Germinal center (tissue), 1 donor: Measurements from ENCODE around the gene AP2B1.
"Not testable (repeated sequence)": the region's sequence is repeated elsewhere in the genome, so short reads cannot be mapped to it uniquely, and the experiment has no call there.

Experiments used
- DNase-seq: peaks from one replicate; pipeline ENCODE4 v3.0.0; 2012; ENCODE audit warnings: mixed read lengths, low spot score

AP2B1 gene

DNA sequence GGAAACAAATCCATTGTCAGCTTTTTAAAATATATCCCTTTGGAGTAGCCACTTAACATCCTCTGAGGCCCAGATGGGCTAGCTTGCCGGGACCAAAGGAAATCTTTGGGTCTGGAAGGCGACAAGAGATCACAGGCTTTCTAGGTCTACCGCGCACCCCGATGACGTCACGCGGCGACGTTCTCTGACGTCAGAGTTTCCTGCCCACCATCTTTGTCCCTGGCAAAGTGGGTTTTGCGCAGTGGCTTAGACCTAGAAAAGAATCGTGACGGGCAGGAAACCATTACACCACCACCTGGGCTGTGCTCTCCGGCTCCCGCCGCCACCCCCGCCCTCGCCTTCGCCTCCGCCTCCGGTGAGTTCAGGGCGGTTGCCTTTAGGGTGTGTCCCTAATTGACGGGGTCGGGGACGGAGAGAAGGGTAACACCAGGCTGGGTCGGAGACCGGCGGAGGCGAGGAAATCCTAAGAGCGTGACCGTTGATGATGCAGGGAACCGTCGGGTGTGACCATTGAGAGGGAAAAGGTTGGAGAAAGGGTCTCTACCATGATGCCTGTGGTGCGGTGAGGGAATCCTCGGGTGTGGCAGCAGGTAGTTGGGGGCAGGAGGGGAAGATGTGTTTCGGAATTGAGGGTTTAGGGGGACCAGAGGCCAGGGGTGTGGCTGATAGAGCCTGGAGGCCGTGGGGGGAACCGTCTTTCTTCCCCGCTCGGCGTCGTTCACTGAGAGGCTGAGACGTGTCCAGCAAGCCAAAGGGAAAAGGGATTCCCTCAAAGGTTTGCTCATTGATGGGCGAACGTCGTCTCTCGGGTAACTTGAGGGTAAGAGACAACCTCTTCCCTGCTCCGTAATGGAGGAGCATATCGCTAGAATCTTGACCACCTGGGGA lies at the start of gene AP2B1:
TSS of gene AP2B1 (plus strand) at position 249 of the 888 bp plus-strand sequence. CDS start 6,709 bp downstream, outside the sequence.
- DNase-seq: peak; percentile 94

- no peak for DNase-seq
Measured at GRCh38 chr17:35537601-35538141, 49.5 kb upstream of the AP2B1 start, which contains the start of gene SLFN12L. TSS of gene SLFN12L (minus strand) at chr17:35537678. CDS start at chr17:35522364, 15,314 bp downstream.

- no peak for DNase-seq
Measured at GRCh38 chr17:35539659-35540026, 47.5 kb upstream of the AP2B1 start.

GRCh38 chr17:35540589-35541404 lies 46.3 kb upstream of the AP2B1 start:
- peak; percentile 40 for DNase-seq

- no peak for DNase-seq
Measured at GRCh38 chr17:35541434-35541833, 45.7 kb upstream of the AP2B1 start.

GRCh38 chr17:35542990-35543389 lies 44.1 kb upstream of the AP2B1 start:
- DNase-seq: no peak

GRCh38 chr17:35543856-35544255 lies 43.3 kb upstream of the AP2B1 start:
- DNase-seq: no peak

DNA sequence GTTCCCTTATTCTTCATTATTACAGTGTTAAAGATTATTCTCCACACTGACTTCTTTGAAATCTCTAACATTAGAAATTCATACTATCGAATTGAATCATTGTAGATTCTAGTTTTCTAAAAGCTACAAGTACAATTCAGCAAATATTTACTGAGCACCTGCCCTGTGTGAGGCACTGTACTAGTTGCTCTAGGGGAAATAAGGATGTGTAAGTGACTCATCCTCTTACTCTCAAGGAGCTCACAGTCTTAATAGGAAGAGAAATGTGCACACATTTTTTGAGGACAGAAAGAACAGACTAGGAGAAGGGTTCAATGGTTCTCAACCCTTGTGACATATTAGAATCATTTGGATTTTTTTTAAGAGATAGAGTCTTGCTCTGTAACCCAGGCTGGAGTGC lies 42.0 kb upstream of the AP2B1 start:
- no peak for DNase-seq

- no peak for DNase-seq
Measured at GRCh38 chr17:35546487-35546886, 40.6 kb upstream of the AP2B1 start.

DNA sequence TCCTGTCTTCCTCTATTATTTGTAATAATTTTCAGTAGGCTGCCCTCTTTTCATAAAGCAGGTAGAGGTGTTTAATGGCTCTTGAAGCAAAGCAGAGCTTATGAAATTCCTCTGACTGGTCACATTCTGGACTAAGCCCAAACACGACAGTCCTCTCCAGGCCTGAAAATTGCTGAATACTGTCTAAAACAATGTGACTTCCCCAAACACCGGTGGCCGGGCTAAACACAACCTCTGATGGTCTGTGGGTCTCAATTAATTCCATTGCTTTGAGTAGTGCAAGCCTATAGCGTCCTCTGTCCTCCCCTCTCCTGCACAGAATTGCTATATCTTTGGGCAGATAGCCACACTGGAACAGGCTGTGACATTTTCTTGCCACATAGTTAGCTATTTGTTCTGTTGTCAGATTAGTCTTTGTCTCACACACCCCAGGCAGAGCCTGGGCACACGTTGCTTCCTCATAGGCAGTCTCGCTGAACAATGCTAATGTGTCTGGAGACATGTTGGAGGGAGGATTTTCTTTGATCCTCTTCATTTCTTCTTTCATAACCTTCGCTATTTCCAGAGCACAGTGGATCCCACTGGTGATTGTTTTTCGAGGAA lies 38.8 kb upstream of the AP2B1 start:
- DNase-seq: no peak

GRCh38 chr17:35548978-35549377 lies 38.1 kb upstream of the AP2B1 start:
- no peak for DNase-seq

DNA sequence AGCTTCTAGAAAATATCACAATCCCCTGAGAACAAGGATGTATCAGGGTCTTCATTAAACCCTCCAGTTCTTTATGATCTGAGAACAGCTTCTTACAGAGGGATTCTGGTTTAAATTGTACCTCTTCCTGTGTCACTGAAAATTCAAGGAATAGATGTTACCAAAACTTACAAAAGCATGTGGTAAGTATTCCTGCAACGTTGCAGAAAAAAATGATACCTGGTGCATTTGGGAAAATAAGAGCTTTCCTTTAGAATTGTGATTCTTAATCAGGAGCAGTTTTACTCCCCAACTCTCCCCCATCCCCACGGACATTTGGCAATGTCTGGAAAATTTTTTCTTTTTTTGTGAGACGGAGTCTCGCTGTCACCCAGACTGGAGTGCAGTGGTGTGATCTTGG lies 33.8 kb upstream of the AP2B1 start:
- DNase-seq: no peak

- DNase-seq: no peak
Measured at GRCh38 chr17:35554668-35555067, 32.5 kb upstream of the AP2B1 start.

DNA sequence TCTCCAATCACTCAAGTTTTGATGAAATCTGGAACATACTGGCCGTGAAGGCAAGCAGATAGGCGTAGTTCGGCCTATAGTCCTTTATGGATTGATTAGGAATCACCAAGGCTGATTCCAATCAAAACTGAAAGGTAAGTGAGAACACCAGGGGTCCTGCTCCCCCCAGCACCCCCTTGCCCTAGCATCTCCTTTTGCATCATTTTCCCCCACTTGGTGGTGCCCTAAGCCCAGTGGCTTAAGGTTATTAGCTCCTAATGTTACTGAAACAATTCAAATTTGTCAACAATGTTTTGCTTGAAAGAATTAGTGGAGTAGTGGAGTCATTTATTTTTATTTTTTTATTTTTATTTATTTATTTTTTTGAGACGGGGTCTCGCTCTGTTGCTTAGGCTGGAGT lies 31.4 kb upstream of the AP2B1 start:
- DNase-seq: no peak

DNA sequence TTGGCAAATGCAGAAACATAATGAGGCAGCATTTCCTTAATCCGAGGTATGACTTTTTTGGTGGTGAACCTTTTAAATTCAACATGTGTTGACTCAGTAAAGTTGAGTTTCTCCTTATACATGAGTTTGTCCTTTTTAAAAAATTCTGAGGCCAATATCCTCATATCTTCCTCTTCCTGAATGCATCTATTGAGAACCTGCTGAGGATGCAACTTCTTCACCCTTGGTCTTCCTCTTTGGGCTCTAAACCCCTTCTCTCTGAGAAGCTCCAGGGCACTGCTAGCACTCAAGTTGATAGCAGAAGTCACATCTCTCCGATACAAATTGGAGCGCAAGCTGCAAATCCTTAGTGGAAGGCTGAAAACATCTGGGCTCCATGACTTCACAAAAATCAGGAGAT lies 29.8 kb upstream of the AP2B1 start:
- DNase-seq: no peak

DNA sequence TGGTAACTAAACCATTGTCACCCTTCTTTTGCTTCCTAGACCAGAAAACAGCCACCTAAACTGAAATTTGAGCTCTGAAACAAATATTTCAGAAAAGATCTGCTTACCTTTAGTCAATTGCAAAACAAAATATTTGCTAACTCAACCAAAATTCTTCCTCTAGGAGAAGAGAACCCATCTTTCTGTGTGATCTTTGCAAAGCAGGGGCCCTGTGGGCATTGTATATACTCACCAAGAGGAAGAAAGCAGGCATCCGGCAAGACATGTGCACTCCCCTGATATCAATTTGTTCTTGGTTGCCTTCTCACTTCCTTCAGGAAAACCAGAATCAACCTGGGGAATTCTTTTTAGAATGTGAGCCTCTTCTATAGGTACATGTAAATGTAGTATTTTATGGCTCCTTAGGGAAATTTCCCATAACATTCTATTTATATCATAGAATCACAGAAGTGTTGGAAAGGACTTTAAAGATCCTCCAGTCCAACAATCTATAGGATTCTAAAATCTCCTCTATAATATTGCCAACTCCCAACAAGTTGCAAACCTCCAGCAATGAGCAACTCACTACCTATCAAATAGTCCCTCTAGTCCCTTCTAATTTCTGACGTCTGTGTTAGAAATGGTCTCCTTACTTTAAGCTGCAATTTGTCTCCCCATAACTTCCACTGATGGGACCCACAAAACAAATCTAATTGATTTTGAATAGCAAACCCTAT lies 27.5 kb upstream of the AP2B1 start:
- DNase-seq: no peak

DNA sequence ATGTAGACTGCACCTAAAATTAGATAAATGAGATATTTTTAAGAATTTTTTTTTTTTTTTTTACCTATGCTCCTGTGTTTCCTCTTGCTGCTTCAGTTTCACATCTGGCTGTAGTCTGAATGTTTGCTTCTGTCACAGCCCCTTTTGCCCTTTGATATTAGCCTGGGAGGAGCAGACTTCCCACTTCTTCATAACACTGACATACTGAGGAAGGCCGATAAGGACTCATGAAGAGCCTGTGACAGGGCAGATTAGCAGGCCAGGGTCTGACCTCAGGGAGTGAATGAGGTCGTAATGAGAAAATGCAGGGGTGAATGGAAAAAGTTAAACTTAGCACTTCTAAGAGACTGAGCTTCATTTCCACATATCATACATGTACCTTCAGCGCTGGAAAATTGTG lies 26.4 kb upstream of the AP2B1 start, which contains the start of gene SLFN14:
TSS of gene SLFN14 (minus strand) at position 117 of the 400 bp plus-strand sequence. CDS start 2,757 bp downstream, outside the sequence.
- no peak for DNase-seq

DNA sequence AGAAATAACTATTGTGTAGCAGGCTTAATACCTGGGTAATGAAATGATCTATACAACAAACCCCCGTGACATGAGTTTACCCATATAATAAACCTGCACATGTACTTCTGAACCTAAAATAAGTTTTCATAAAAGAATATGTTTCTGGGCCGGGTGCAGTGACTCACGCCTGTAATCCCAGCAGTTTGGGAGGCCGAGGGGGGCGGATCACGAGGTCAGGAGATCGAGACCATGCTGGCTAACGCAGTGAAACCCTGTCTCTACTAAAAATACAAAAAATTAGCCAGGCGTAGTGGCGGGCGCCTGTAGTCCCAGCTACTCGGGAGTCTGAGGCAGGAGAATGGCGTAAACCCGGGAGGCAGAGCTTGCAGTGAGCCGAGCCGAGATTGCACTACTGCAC lies 23.9 kb upstream of the AP2B1 start:
- DNase-seq: not testable (repeated sequence)

DNA sequence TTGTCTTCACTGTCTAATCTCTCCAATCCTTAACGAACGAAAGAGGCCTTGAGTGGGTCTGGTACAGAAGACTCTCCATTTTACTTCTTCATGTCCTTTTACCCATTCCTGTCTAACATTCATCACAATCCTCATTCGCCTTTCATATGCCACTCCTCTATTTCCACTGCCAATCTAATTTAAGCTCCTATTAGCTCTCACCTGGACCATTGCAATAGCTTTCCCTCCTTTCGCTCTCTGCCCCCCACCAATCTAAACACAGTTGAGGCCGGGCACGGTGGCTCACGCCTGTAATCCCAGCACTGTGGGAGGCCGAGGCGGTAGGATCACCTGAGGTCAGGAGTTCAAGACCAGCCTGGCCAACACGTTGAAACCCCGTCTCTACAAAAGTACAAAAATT lies 20.2 kb upstream of the AP2B1 start:
- DNase-seq: no peak

GRCh38 chr17:35568561-35568960 lies 18.6 kb upstream of the AP2B1 start:
- DNase-seq: no peak

DNA sequence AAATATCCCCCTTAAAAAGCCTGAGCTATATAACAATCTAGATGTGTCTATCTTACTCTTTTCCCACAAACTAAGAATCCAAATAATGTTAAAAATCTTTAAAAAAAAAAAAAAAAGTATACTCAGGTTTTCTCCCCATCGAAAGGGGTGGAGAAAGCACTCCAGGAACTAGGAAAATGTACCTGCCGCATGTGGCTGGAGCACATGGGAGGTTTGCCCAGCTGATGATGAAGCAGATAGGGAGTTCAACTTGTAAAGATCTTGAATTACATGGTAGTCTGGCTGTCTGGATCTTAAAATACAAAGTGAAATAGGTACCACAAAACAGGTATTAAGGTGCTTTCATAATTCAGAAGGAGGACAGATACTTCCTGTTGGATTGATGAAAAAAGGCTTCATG lies 17.7 kb upstream of the AP2B1 start:
- DNase-seq: no peak

GRCh38 chr17:35575759-35576158 lies 11.4 kb upstream of the AP2B1 start:
- no peak for DNase-seq
